Measurements from ENCODE around the gene LPAR3.

Gene LPAR3

GRCh38 chr1:84833194-84833593, 59.8 kb downstream of the LPAR3 start:
- DNase-seq (ENCODE audit: low read depth in 2 of 3, low spot score in 2 of 3), result no peak

DNA sequence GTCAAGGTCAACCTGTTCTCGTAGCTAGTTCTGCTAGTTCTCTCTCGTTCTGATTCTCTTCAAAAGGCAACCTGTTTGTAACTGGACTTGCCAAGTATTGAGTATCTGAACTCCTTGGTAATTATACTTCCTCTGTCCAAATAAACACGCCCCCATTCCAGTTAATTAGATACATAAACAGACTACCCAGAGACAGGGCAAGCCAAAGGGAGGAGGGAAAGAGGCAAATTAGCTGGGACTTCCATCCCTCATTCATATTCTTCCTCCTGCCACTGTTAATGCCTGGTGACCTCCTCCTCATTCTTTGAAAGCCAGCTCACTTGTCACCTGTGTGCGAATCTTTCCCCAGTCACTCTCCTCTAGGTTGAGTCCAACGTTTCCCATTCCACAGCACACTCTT, 62.9 kb downstream of the LPAR3 start:
- no peak for DNase-seq (ENCODE audit: low read depth in 2 of 3, low spot score in 2 of 3)

DNA sequence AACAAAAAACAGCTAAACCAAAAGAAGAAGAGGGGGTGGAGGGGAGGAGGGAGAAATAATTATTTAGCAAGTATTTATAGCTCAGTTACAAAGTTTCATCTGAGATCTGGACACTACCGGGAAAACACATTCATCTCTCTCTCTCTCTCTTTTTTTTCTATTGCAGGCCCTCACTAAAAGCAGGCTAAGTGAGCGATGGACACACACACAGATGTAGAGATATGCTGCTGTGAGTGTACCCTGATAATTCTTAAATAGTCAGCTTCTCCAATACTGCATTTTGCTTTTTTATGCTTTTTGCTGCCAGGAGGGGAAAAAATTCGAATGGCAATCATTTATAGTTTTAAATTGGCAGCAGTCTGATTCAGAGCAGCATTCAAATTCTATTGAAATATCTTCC, 65.0 kb downstream of the LPAR3 start:
- DNase-seq (ENCODE audit: low read depth in 2 of 3, low spot score in 2 of 3), result no peak

DNA sequence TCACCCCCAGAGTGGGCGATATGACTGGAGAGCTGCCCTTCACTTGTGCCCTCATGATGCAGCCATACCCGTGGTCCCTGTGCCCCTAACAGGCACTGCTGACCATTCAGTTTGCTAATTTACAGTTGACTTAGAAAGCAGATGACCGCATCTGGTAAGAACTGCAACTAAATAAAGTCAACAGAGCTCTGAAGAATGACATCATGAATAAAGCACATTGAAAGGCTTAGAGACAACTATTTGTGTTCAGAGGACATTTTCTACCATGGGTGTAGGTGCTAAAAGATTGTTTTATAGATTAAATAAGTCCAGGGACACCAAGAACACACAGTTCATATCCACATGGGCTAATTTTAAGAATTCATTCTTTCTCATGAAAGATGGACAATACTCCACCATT, 65.5 kb downstream of the LPAR3 start:
- DNase-seq (ENCODE audit: low read depth in 2 of 3, low spot score in 2 of 3), result no peak

DNA sequence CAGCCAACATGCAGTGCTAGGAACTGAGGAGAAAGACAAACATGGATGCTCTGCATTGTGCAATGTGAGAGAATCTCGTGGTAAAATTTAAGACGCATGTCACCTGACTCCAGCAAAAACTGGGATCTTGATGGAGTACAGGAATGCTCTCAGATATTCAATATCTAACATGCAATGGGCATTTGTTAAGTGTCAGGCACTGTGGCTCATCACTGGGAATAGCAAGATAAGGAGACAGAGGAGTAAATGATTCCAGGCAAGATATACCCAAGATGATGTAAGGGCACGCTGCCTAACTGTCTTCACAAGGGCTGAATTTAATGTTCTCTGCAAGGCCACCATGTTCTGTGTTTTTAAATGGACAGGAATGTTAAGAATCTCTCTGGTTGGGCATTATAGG, 67.8 kb downstream of the LPAR3 start:
- no peak for DNase-seq (ENCODE audit: low read depth in 2 of 3, low spot score in 2 of 3)

- DNase-seq (ENCODE audit: low read depth in 2 of 3, low spot score in 2 of 3), result no peak
These were observed 69.0 kb downstream of the LPAR3 start for GRCh38 chr1:84823991-84824390.

DNA sequence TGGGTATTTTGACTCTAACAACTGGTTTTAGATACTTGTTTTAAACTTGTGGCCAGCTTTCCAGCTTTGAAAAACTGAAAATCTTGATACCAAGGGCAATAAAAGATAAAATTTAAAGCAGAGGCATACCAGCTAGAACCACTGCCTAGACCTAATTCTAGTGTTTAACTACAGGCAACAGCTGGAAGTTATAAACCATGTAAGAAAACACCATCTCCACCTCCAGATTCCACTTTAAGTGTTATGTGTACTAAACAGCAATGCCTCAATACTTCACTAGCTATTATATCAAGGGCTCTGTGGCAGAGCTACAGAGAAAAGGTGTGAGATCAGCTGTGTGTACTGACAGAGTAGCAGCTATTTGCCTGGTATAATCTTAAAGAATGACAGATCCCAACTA, 69.5 kb downstream of the LPAR3 start:
- DNase-seq (ENCODE audit: low read depth in 2 of 3, low spot score in 2 of 3), result no peak

- no peak for DNase-seq (ENCODE audit: low read depth in 2 of 3, low spot score in 2 of 3)
These were observed 82.7 kb downstream of the LPAR3 start for GRCh38 chr1:84810343-84810742.

- no peak for DNase-seq (ENCODE audit: low read depth in 2 of 3, low spot score in 2 of 3)
These were observed 84.0 kb downstream of the LPAR3 start for GRCh38 chr1:84809023-84809422.

DNA sequence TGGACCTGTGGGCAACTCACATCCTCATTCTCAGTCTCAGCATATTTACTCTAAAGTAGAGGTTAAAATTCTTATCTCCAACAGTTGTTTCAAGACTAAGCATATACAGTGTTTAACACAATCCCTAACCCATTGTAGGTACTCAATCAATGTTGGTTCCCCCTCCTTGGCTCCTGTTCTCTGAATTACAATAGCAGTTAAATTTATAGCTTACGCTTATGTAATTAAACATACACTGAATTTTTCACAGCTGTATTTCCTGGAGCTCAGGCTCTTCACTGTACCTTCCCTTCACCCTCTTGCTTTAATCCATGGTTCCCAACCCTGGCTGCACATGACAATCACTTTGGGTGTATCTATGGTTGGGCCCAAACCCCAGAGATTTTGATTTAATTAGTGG, 89.4 kb downstream of the LPAR3 start:
- DNase-seq (ENCODE audit: low read depth in 2 of 3, low spot score in 2 of 3), result no peak

GRCh38 chr1:84802567-84803232, 90.3 kb downstream of the LPAR3 start:
- DNase-seq (ENCODE audit: low read depth in 2 of 3, low spot score in 2 of 3), result no peak

- no peak for DNase-seq (ENCODE audit: low read depth in 2 of 3, low spot score in 2 of 3)
These were observed 92.6 kb downstream of the LPAR3 start for GRCh38 chr1:84800090-84801073.

DNA sequence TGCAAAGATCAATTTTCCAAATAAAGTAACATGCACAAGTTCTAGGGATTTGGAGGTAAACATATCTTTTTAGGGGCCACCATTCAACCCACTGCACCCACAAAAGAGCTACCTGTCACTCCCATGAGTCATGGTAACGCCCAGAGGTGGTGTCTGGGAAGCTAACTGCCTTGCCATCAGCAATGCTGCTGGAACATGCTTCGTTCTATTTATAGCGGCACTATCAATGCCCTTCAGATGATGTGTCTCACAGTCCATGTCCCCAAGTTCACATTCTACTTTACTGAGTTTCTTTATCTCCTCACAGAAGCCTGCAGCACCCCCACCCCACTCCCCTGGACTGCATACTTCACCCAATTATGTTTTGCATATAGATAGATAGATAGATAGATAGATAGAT, 95.4 kb downstream of the LPAR3 start:
- DNase-seq (ENCODE audit: low read depth in 2 of 3, low spot score in 2 of 3), result no peak

- DNase-seq (ENCODE audit: low read depth in 2 of 3, low spot score in 2 of 3), result no peak
These were observed 96.9 kb downstream of the LPAR3 start for GRCh38 chr1:84795966-84796600.

DNA sequence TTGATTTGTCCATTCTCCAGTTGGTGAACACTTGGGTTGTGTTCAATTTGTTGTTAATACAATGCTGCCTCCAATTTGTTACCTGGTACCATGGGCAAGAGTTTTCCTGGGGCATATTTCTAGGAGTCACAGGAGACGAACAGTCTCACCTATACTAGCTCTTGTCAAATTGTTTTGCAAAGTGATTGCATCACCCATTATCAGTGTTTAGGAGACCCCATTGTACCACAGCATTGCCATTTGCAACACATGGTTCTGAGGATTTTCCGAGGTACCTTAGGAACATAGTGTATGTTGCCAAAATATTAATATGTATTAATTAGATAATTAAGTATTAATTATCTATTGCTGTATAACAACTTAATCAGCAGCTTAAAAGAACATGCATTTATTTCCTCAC, 97.8 kb downstream of the LPAR3 start:
- no peak for DNase-seq (ENCODE audit: low read depth in 2 of 3, low spot score in 2 of 3)

DNA sequence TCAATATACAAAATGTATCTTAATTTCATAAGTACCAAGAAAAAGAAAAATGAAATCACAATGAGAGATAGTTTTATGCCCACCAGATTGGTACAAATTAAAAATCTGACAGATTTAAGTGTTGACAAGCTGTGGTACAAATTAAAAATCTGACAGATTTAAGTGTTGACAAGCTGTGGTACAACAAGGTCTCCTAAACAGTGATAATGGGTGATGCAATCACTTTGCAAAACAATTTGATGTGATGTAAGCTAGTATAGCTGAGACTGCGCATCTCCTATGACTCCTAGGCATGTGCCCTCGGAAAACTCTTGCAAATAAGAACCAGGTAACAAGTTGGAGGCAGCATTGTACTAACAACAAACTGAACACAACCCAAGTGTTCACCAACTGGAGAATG, 100.6 kb downstream of the LPAR3 start:
- DNase-seq (ENCODE audit: low read depth in 2 of 3, low spot score in 2 of 3), result no peak

DNA sequence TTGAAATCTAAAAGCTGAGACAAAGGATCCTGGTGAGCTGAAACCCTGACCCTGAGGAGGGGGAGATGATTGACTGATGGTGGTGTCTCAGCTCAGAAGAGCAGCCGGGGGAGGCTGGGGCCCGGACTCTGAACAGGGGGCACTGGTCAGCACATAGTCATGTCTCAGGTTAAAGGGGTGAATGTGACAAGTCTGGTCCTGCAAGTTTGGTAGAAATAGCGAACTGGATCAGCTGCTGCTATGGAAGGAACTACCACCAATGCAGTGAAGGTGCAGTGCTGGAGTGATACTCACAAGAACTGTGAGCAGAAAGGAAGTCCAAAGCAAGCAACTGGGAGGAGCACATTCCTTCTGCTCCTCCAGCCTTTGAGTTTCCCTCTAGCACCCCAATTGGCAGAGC, 104.0 kb downstream of the LPAR3 start:
- DNase-seq (ENCODE audit: low read depth in 2 of 3, low spot score in 2 of 3), result no peak

DNA sequence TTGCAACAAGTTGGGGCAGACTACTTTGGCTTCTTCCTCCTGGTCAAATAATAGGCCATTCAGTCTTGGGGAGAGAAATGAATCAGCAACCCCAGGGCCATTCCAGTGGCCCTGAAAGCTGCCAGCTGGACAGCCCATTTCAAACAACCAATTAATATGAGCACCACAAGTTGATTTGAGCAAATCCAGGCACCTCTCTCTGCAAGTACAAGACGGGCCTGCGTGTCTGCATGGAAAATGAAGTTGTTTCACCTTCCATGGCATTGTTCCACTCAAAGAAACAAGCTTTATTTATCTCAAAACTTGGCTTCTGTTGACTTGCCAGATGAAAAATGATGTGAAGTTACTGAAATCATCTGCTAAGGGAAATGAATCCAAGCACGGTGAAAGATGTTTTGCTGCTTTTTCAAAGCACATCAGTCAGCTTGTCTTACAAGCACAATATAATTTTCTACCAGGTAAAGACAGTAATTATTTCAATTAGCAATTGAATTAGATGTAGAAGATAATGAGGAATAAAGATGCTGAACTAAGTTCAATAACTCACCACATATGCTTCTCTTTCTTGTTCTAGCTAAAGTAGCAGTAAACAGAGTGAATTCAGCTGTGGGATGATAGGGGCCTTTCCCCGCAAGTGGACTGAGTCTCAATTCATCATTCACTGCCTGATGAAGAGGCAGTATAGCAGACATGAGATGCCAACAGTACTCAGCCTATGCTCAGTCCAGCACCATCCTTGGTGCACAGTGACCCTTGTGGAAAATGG, 107.6 kb downstream of the LPAR3 start:
- DNase-seq (ENCODE audit: low read depth in 2 of 3, low spot score in 2 of 3), result no peak

DNA sequence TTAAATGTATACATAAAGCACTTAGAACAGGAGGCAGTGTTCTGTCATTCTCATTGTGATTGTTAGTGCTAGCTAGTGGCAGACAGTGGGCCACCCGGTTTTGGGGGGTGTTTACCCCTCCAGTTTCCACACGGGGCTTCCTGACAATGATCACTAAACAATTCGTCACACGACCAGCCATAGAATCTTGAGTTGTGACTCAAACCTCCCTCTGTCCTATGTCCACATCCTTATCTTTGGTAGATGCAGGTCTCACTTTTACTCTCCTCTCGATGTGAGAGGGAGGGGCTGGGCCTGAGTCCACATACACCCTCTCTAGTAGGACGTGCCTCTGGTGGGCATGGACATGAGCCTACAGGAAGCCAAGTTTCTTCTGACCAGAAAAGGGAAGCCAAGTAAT, 110.1 kb downstream of the LPAR3 start:
- DNase-seq (ENCODE audit: low read depth in 2 of 3, low spot score in 2 of 3), result no peak

GRCh38 chr1:84781946-84782771, 110.8 kb downstream of the LPAR3 start:
- DNase-seq (ENCODE audit: low read depth in 2 of 3, low spot score in 2 of 3), result peak; percentile 54 to 78 (median 78)

All from activated CD8-positive, alpha-beta memory T cell treated with anti-CD3 and anti-CD28 coated beads for 48 hours (primary cell).